H1 (cell line): ENCODE results near the gene AOAH. TPM values are rescaled to one million over a fixed set of nuclear protein-coding genes. Genes with fewer than 3 reads are reported as not detected.
A peak's percentile ranks its signal among the peaks of the same experiment; 100 is the strongest.

Experiments
- CTCF ChIA-PET: fragments of 300-600 bp; sonication (Branson Sonifier 250); formaldehyde crosslinking; loops from one replicate; lab custom pipeline; 2021; ENCODE audit not compliant: partially characterized antibody; lab: Charles Lee
- POLR2A ChIA-PET: fragments of 300-600 bp; sonication (Branson Sonifier 250); formaldehyde crosslinking; loops from one replicate; lab custom pipeline; 2021; ENCODE audit warnings: inconsistent platforms; ENCODE audit not compliant: partially characterized antibody; lab: Charles Lee
- DNase-seq, 2 experiments: peaks; one replicate each; pipeline versions ENCODE4 v3.0.0 to v3.0.0-alpha.2; 2010 to 2022; ENCODE audit warnings: low spot score in 2 of 2, low read depth in 1 of 2, mixed read lengths in 1 of 2
- FAIRE-seq: peaks from 2 replicates; lab custom pipeline; 2011; peaks lifted over from hg19 to GRCh38; lab: Jason Lieb, UNC
- H2AFZ ChIP-seq: 2 replicates; pipeline ENCODE4 v1.8.1; 2012; ENCODE audit warnings: low read length, inconsistent platforms
- H2AK5ac ChIP-seq: 2 replicates; pipeline ENCODE4 v1.6.1; 2013; ENCODE audit warnings: low read depth, low read length
- H2BK120ac ChIP-seq: replicated peaks from 2 replicates; pipeline ENCODE3; 2013; ENCODE audit warnings: low read depth, low read length, inconsistent platforms
- H2BK12ac ChIP-seq: 2 replicates; pipeline ENCODE4 v1.6.1; 2013; ENCODE audit warnings: low read depth, low read length
- H2BK15ac ChIP-seq: 2 replicates; pipeline ENCODE4 v1.6.1; 2013; ENCODE audit warnings: low read length
- H2BK20ac ChIP-seq: 2 replicates; pipeline ENCODE4 v1.6.1; 2013; ENCODE audit warnings: low read length
- H2BK5ac ChIP-seq: 2 replicates; pipeline ENCODE4 v1.6.1; 2013; ENCODE audit warnings: low read depth, low read length
- H3K14ac ChIP-seq: 2 replicates; pipeline ENCODE4 v1.6.1; 2013; ENCODE audit warnings: inconsistent platforms; ENCODE audit not compliant: insufficient read length
- H3K18ac ChIP-seq: 2 replicates; pipeline ENCODE4 v1.6.1; 2013; ENCODE audit warnings: low read length; ENCODE audit errors: extremely low read depth
- H3K23ac ChIP-seq: 2 replicates; pipeline ENCODE4 v1.6.1; 2013; ENCODE audit warnings: inconsistent platforms; ENCODE audit not compliant: insufficient read length
- H3K23me2 ChIP-seq: 2 replicates; pipeline ENCODE4 v1.6.1; 2013; ENCODE audit warnings: low read depth, low read length
- H3K27ac ChIP-seq: 2 replicates; pipeline ENCODE4 v1.6.1; 2011; ENCODE audit warnings: low read depth, low read length, inconsistent platforms
- H3K27me3 ChIP-seq, 4 experiments: replicated peaks in 1 of 4; 1 replicate in 1 of 4; 2 replicates in 3 of 4; pipeline versions ENCODE4 v1.6.1 to v1.8.1; 2011 to 2013; ENCODE audit warnings: low read length in 3 of 4, mild to moderate bottlenecking in 3 of 4, inconsistent platforms in 2 of 4, mixed read lengths in 2 of 4, moderate library complexity in 1 of 4; ENCODE audit not compliant: control insufficient read depth in 3 of 4, insufficient read depth in 3 of 4; ENCODE audit errors: extremely low read depth in 1 of 4
- H3K36me3 ChIP-seq, 4 experiments: 2 replicates each; pipeline versions ENCODE4 v1.6.1 to v1.8.1; 2011 to 2013; ENCODE audit warnings: mild to moderate bottlenecking in 4 of 4, low read length in 3 of 4, moderate library complexity in 2 of 4, control low read depth in 1 of 4, inconsistent platforms in 1 of 4; ENCODE audit not compliant: insufficient read depth in 4 of 4, control insufficient read depth in 2 of 4
- H3K4ac ChIP-seq: replicated peaks from 2 replicates; pipeline ENCODE3; 2013; ENCODE audit warnings: low read length, low read depth, mixed read lengths, inconsistent platforms; ENCODE audit not compliant: insufficient read length
- H3K4me1 ChIP-seq, 4 experiments: replicated peaks in 1 of 4; 1 replicate in 1 of 4; 2 replicates in 3 of 4; pipeline versions ENCODE4 v1.6.1 to v1.8.1; 2011 to 2013; ENCODE audit warnings: low read length in 3 of 4, inconsistent platforms in 2 of 4, mixed read lengths in 1 of 4; ENCODE audit not compliant: insufficient read depth in 4 of 4, control insufficient read depth in 3 of 4
- H3K4me2 ChIP-seq, 2 experiments: 2 replicates each; pipeline versions ENCODE4 v1.6.1 to v1.8.1; 2011 to 2013; ENCODE audit warnings: low read depth in 2 of 2, low read length in 2 of 2, control low read depth in 1 of 2, inconsistent platforms in 1 of 2, mild to moderate bottlenecking in 1 of 2; ENCODE audit not compliant: insufficient read depth in 1 of 2
- H3K4me3 ChIP-seq, 4 experiments: fragments of 200-600, 300-600 bp in 1 of 4; sonication (generic), shearing (Covaris generic), sonication (Bioruptor Twin) in 1 of 4; 2 replicates each; pipeline versions ENCODE4 v1.5.1 to v1.8.1; 2011 to 2016; ENCODE audit warnings: low read length in 4 of 4, low read depth in 3 of 4, control low read depth in 2 of 4, inconsistent platforms in 2 of 4, mild to moderate bottlenecking in 2 of 4, mixed read lengths in 1 of 4, moderate library complexity in 1 of 4; ENCODE audit not compliant: insufficient read depth in 2 of 4; ENCODE audit errors: extremely low read depth in 1 of 4
- H3K56ac ChIP-seq: replicated peaks from 2 replicates; pipeline ENCODE3; 2013; ENCODE audit warnings: low read depth, mild to moderate bottlenecking, mixed read lengths, low read length, inconsistent platforms; ENCODE audit not compliant: insufficient read length
- H3K79me1 ChIP-seq: 2 replicates; pipeline ENCODE4 v1.6.1; 2013; ENCODE audit warnings: low read depth, low read length, control low read depth
- H3K79me2 ChIP-seq, 2 experiments: 2 replicates each; pipeline versions ENCODE4 v1.6.1 to v1.8.1; 2012 to 2013; ENCODE audit warnings: low read length in 2 of 2, mild to moderate bottlenecking in 2 of 2, inconsistent platforms in 1 of 2; ENCODE audit not compliant: insufficient read depth in 2 of 2, control insufficient read depth in 1 of 2
- H3K9ac ChIP-seq, 4 experiments: replicated peaks in 1 of 4; 1 replicate in 1 of 4; 2 replicates in 3 of 4; pipeline versions ENCODE4 v1.6.1 to v1.8.1; 2011 to 2013; ENCODE audit warnings: low read depth in 3 of 4, low read length in 3 of 4, control low read depth in 2 of 4, mild to moderate bottlenecking in 2 of 4, moderate library complexity in 2 of 4, inconsistent platforms in 1 of 4; ENCODE audit errors: extremely low read depth in 1 of 4
- H3K9me3 ChIP-seq, 2 experiments: 2 replicates each; pipeline versions ENCODE4 v1.6.1 to v1.8.1; 2012 to 2013; ENCODE audit warnings: mild to moderate bottlenecking in 2 of 2, moderate library complexity in 2 of 2, control low read depth in 1 of 2, inconsistent platforms in 1 of 2, low read depth in 1 of 2, low read length in 1 of 2, mixed read lengths in 1 of 2; ENCODE audit not compliant: insufficient read depth in 2 of 2
- H4K20me1 ChIP-seq, 2 experiments: replicated peaks in 1 of 2; 2 replicates each; pipeline versions ENCODE3 to v1.8.1; 2011 to 2013; ENCODE audit warnings: inconsistent platforms in 2 of 2, low read length in 2 of 2, mild to moderate bottlenecking in 1 of 2; ENCODE audit not compliant: insufficient read depth in 2 of 2, control insufficient read depth in 1 of 2
- H4K5ac ChIP-seq: 2 replicates; pipeline ENCODE4 v1.6.1; 2013; ENCODE audit warnings: low read length, low read depth, mixed read lengths, inconsistent platforms; ENCODE audit not compliant: insufficient read length
- H4K8ac ChIP-seq: 2 replicates; pipeline ENCODE4 v1.8.0; 2013; ENCODE audit warnings: mild to moderate bottlenecking, moderate library complexity, low read length, inconsistent platforms; ENCODE audit not compliant: insufficient read depth; ENCODE audit errors: extremely low read depth
- H4K91ac ChIP-seq: replicated peaks from 2 replicates; pipeline ENCODE3; 2013; ENCODE audit warnings: low read length, mixed read lengths, inconsistent platforms; ENCODE audit not compliant: insufficient read length
- CTBP2 ChIP-seq: IDR thresholded peaks from 2 replicates; pipeline ENCODE4 v1.7.0; 2011; ENCODE audit warnings: borderline replicate concordance, mild to moderate bottlenecking, moderate library complexity, mixed read lengths, low read length; ENCODE audit not compliant: insufficient read depth, insufficient read length
- POLR2A ChIP-seq, 2 experiments: IDR thresholded peaks; 1 replicate in 1 of 2; 2 replicates in 1 of 2; pipeline ENCODE4 v1.6.1; 2011; ENCODE audit warnings: low read depth in 2 of 2, low read length in 2 of 2, mild to moderate bottlenecking in 2 of 2; ENCODE audit errors: control extremely low read depth in 1 of 2
- SIN3A ChIP-seq, 2 experiments: IDR thresholded peaks in 1 of 2; conservative IDR thresholded peaks in 1 of 2; 2 replicates each; pipeline ENCODE4 v1.6.1; 2011 to 2012; ENCODE audit warnings: low read length in 2 of 2, improper control_type of control experiment in 1 of 2, low read depth in 1 of 2, mild to moderate bottlenecking in 1 of 2
- USF2 ChIP-seq: IDR thresholded peaks from 2 replicates; pipeline ENCODE4 v1.6.1; 2011; ENCODE audit warnings: low read length, improper control_type of control experiment
- WGBS, 2 experiments: shearing (Covaris generic) in 1 of 2; methylation state at CpG; one replicate each; pipeline versions ENCODE4 v1.1.6 to v1.1.7; 2013 to 2015; ENCODE audit warnings: low lambda C conversion rate in 2 of 2, mixed read lengths in 2 of 2, inconsistent platforms in 1 of 2, low coverage in 1 of 2, missing lambda C conversion rate in 1 of 2; ENCODE audit not compliant: insufficient replicate concordance in 2 of 2, insufficient coverage in 1 of 2, insufficient read length in 1 of 2; ENCODE audit errors: extremely low coverage in 1 of 2, missing lambda C conversion rate in 1 of 2; 5-methylcytosine and 5-hydroxymethylcytosine counted together
- polyA plus RNA-seq, 7 experiments: library from polyadenylated mRNA; depleted of rRNA in 3 of 7; stranded (reverse) in 5 of 7; unstranded in 2 of 7; fragments of >200 nt in 5 of 7; fragments of 200-250 nt in 2 of 7; gene quantifications; 1 replicate in 5 of 7; 2 replicates in 1 of 7; 4 replicates in 1 of 7; pipeline versions ENCODE4 v1.2.1 to v1.2.3, GENCODE V29; 2011 to 2013; ENCODE audit warnings: missing spikeins in 2 of 7, mixed read lengths in 2 of 7
- total RNA-seq: library from RNA; stranded (reverse); fragmentation: NEBNext Ultra II Directional; extraction: Animal tissue kit (Norgen Biotek cat#: 25700); gene quantifications from 2 replicates; pipeline ENCODE4 v1.2.1, GENCODE V29; 2021
- TF ChIP-seq, protein P1 (sequence below): IDR thresholded peaks from 2 replicates; pipeline ENCODE4 v1.6.1; 2012; ENCODE audit warnings: low read length, inconsistent platforms

The AOAH gene
- total and polyA plus RNA-seq, 2 of the 8 experiments (the other 6 are each of a cell fraction or from before 2014, with no cell fraction given) = 0.08 TPM; not detected in 1

DNA sequence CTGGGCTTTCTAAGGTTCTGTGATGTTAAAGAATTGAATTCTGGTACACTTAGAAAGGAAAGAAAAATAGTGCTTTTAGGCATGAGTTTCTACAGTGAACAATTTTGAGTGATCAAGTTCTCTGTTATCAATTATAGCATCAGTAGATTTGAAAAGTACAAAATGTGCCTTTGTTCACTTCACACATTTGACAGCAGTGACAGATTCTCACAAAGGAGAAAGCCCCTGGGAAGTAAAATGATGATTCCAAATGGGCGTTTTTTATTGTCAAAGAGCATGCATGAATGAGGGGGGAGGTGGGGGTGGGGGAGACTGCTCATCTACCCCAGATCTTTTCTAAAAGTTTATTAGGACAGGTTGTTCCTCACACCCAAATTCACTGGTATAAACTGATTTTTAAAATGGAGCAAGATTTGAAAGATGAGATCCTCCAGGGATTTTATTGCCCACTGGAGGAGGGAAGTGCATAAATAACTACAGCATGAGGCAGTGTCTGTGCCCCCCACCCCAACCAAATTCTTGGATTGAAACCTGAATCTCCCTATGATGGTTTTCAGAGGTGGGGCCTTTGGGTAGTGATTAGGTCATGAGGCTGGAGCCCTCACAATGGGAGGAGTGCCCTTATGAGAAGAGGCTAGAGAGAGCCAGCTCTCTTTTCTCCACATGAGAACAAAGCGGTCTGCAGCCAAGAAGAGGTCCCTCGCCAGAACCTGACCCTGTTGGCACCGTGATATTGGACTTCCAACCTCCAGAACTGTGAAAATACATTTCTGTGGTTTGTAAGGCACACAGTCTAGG is 79.5 kb downstream of the AOAH start:
- WGBS, 2 experiments = 88% methylated on average over 4 of the region's 4 CpGs; no CpG with 5 or more reads in 1 of the 2 experiments
- Histone ChIP-seq H2BK12ac (no peak overlapping the region), H3K18ac (peak overlapping the region; percentile 38; the same call in 1 of the 2 replicates), H3K23me2 (no peaks in the 10 kb centered on the region), H4K91ac (no peak overlapping the region), H3K14ac (no peak overlapping the region), H3K9me3 (no peaks in the 10 kb centered on the region), H2AK5ac (no peak overlapping the region), H3K23ac (no peak overlapping the region), H2BK120ac (no peak overlapping the region), H3K4me2 (no peak overlapping the region), H3K4me3 (no peak overlapping the region), H4K20me1 (no peaks in the 10 kb centered on the region), H2AFZ (peak overlapping the region; percentile 66; the same call in 1 of the 2 replicates), H3K56ac (no peak overlapping the region), H3K4me1 (peaks cover 3 to 7% (median 4%) of the 10 kb centered on the region in 4 experiments; a peak in 4 of 7 replicates), H3K79me1 (no peaks in the 10 kb centered on the region), H2BK5ac (no peak overlapping the region), H3K79me2 (no peaks in the 10 kb centered on the region), H3K36me3 (no peaks in the 10 kb centered on the region), H3K27ac (no peak overlapping the region), H4K5ac (no peak overlapping the region), H4K8ac (no peak overlapping the region), H3K27me3 (no peaks in the 10 kb centered on the region), H3K4ac (no peak overlapping the region), H3K9ac (no peak overlapping the region; a peak in 1 of 7 replicates), H2BK20ac (no peak overlapping the region), H2BK15ac (no peak overlapping the region)
- DNase-seq (no peak), FAIRE-seq (no peak)
- TF ChIP-seq POLR2A (IDR thresholded peaks at IDR 0.05; ENCODE audit: control extremely low read depth in 1 of 2, low read depth in 2 of 2, low read length in 2 of 2) (no peak), CTBP2 (no peak), USF2 (no peak), SIN3A (conservative IDR thresholded peaks at IDR 0.05 in 1 of 2, IDR thresholded peaks at IDR 0.05 in 1 of 2; ENCODE audit: low read depth in 1 of 2, low read length in 2 of 2) (no peak)
- TF ChIP-seq, protein P1, sequence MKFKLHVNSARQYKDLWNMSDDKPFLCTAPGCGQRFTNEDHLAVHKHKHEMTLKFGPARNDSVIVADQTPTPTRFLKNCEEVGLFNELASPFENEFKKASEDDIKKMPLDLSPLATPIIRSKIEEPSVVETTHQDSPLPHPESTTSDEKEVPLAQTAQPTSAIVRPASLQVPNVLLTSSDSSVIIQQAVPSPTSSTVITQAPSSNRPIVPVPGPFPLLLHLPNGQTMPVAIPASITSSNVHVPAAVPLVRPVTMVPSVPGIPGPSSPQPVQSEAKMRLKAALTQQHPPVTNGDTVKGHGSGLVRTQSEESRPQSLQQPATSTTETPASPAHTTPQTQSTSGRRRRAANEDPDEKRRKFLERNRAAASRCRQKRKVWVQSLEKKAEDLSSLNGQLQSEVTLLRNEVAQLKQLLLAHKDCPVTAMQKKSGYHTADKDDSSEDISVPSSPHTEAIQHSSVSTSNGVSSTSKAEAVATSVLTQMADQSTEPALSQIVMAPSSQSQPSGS = no peak
- ChIA-PET POLR2A (no interaction called here), CTCF (interaction anchor here (1.3 kb wide), 1 partner anchor 157 kb away, joined by 3 read pairs; no protein-coding TSS in a partner anchor)
